ENCODE data around the gene TRPM3.

TRPM3 gene

DNA sequence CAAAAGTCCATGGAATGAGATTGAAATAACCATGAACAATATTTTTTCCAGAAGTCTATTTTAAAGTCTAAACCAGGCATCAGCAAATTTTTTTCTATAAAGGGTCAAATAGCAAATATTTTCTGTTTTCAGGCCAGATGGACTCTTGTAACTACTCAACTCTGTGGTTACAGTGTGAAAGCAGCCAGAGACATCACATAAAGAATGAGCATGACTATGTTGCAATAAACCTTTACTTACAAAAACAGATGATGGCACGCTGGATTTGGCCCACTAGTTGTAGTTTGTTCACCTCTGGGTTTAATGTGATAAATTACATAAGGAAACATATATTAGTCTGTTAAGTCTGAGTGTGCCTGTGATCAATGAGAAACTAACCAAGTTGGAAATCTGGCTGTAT, 319.2 kb downstream of the TRPM3 start:
- no peak overlapping the region for H3K27ac Mint-ChIP-seq
- H3K9me3 Mint-ChIP-seq (ENCODE audit: low read depth) = no peaks in the 10 kb centered on the region
- no peak overlapping the region for H3K4me3 Mint-ChIP-seq
- H3K27me3 Mint-ChIP-seq = peaks cover 2% of the 10 kb centered on the region
- H3K4me1 Mint-ChIP-seq (ENCODE audit: low read depth) = no peaks in the 10 kb centered on the region
- H3K36me3 Mint-ChIP-seq = no peaks in the 10 kb centered on the region

DNA sequence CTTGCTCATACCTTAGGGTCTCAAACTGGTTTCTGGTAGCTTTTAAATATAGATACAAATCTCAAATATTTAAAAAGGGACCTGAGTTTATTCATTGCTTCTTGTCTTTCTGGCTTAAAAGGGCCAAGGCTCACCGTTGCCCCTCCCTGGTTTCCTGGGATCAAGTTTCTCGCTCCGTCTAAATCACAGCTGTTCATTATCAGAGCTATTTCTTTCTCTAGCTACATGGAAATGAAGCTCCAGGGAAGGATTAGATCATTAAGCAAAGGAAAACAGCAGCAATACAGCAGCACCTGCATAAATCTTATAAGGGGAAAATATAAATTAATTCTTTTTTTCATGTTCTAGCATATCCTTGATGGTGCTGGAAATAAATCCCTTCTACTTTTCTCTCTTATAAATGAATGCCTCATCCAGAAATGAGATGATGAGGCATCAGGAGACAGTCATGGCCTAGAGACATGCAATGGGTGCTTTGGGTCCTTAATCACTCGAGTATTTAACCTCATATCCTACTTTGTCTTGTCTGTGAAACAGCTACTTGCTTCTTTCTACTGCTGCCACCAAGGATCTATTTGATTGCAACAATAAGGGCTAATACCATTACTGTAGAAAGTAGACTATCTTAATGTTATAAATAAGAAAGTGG, 320.1 kb downstream of the TRPM3 start:
- Mint-ChIP-seq H3K4me1 (ENCODE audit: low read depth) (no peaks in the 10 kb centered on the region), H3K4me3 (no peak overlapping the region), H3K27me3 (peaks cover 2% of the 10 kb centered on the region), H3K9me3 (ENCODE audit: low read depth) (no peaks in the 10 kb centered on the region), H3K36me3 (no peaks in the 10 kb centered on the region), H3K27ac (no peak overlapping the region)

DNA sequence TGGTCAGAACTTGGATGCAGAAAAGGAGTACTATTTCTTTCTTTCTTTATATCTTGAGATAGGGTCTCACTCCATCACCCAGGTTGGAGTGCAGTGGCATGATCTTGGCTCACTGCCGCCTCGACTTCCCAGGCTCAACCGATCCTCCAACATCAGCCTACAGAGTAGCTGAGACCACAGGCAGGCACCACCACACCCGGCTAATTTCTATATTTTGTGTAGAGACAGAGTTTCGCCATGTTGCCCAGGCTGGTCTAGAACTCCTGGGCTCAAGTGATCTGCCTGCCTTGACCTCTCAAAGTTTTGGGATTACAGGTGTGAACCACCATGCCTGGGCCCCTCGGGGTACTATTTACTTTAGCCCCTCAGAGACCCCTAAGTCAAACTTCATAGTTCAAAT, 323.4 kb downstream of the TRPM3 start:
- Mint-ChIP-seq H3K4me1 (ENCODE audit: low read depth) (no peaks in the 10 kb centered on the region), H3K36me3 (no peaks in the 10 kb centered on the region), H3K9me3 (ENCODE audit: low read depth) (no peaks in the 10 kb centered on the region), H3K27ac (no peak overlapping the region), H3K27me3 (peaks cover 2% of the 10 kb centered on the region), H3K4me3 (no peak overlapping the region)

DNA sequence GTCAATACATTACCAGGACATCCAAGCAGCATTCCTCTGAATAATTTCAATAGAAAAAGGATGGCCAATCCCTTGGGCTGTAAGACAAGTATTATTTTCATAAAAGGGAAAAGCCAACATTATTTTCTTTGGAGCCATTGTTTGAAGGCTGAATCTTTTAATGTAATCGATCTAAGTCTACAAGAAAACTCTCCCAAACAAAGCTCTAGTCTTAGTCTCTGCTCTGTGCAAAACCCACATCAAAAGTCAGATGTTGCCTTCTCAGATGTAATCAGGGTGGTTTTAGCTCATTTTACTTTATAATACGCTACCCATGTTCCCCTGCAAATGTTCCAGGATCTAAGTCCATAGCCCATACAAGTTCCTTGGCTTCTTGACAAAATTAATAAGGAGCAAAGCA, 325.6 kb downstream of the TRPM3 start:
- no peaks in the 10 kb centered on the region for H3K4me1 Mint-ChIP-seq (ENCODE audit: low read depth)
- peaks cover 2% of the 10 kb centered on the region for H3K27me3 Mint-ChIP-seq
- H3K36me3 Mint-ChIP-seq = no peaks in the 10 kb centered on the region
- no peaks in the 10 kb centered on the region for H3K9me3 Mint-ChIP-seq (ENCODE audit: low read depth)
- H3K4me3 Mint-ChIP-seq = no peak overlapping the region
- no peak overlapping the region for H3K27ac Mint-ChIP-seq

DNA sequence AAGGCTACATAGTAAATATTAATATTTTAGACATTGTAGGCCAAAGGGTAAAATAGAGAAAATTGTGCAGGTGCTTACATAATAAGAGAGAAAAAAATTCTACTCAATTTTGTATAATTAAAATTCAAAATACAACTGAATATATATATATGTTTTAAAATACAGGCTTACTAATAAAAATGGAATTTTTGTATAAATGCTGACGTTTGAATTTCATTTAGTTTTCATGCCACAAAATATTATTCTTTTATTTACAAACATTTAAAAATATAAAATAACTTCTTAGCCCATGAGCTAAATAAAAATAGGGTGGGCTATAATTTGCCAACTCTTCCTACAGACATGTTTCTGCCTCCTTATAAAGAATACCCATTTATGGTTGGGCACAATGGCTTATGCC, 328.6 kb downstream of the TRPM3 start:
- Mint-ChIP-seq H3K9me3 (ENCODE audit: low read depth) (no peaks in the 10 kb centered on the region), H3K27me3 (peaks cover 2% of the 10 kb centered on the region), H3K4me1 (ENCODE audit: low read depth) (no peaks in the 10 kb centered on the region), H3K27ac (no peak overlapping the region), H3K4me3 (no peak overlapping the region), H3K36me3 (no peaks in the 10 kb centered on the region)

DNA sequence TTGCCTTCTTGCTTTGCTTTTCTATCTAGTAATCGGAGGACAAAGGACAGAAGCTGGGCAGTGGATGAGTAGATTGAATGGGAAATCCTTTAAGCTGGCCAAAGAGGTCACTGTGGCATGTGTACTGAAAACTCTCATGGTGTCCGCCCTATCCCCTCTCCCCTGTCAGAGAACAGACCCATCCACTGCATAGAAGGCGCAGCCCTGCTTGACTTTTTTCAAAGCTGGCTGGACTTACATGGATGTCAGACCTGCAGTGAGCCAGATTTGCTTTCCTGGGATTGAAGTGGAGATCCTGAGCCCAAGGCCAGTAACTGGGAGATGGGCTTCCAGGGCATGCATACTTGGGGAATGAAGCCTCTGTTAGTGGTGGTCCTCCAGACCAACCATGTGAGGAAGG, 329.5 kb downstream of the TRPM3 start:
- Mint-ChIP-seq H3K4me3 (no peak overlapping the region), H3K36me3 (no peaks in the 10 kb centered on the region)

DNA sequence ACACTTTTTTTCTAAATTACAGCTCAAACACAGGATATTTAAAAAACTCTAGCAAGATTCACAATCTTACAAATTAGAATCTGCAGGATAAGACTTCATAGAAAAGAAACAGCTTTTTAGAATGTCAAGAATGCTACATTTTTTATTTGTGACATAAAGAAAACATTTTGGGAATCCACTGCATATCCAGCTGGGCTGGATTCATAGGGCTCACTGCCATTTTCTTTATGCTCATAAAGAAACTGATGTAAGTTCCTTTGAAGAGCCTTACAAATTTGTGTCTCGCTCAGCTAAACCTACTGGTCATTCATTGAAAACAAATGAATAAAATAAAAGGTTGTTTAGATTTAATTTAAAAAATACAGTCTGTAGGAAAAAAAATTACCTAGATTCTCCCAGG, 332.3 kb downstream of the TRPM3 start:
- Mint-ChIP-seq H3K9me3 (ENCODE audit: low read depth) (no peaks in the 10 kb centered on the region), H3K27ac (no peak overlapping the region), H3K4me1 (ENCODE audit: low read depth) (no peaks in the 10 kb centered on the region), H3K4me3 (no peak overlapping the region), H3K36me3 (no peaks in the 10 kb centered on the region), H3K27me3 (no peaks in the 10 kb centered on the region)

More for the DNA sequence above, 329.5 kb downstream of the TRPM3 start:
- no peaks in the 10 kb centered on the region for H3K9me3 Mint-ChIP-seq (ENCODE audit: low read depth)
- no peaks in the 10 kb centered on the region for H3K4me1 Mint-ChIP-seq (ENCODE audit: low read depth)
- H3K27ac Mint-ChIP-seq = no peak overlapping the region
- H3K27me3 Mint-ChIP-seq = no peaks in the 10 kb centered on the region

DNA sequence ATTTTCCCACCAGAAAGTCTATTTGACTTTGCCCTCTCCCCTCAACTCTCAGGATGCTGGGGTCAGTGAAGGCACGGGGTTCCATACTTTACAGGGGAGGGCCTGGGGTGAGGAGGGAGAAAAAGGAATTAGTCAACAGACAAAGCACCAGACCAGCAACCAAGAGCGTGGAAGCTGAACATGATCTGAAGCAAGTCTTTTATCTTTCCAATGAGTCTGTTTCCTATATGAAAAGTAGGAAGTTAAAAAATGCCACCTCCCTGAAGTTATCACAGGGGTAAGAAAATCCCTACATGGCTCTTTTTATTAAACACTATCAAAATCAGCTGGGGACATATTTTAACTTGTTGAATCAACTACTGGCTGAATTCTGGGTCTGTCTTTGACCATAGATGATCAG, 337.0 kb downstream of the TRPM3 start:
- Mint-ChIP-seq H3K27ac (no peak overlapping the region), H3K4me3 (no peak overlapping the region), H3K27me3 (no peaks in the 10 kb centered on the region), H3K9me3 (ENCODE audit: low read depth) (no peaks in the 10 kb centered on the region), H3K36me3 (no peaks in the 10 kb centered on the region), H3K4me1 (ENCODE audit: low read depth) (no peaks in the 10 kb centered on the region)

DNA sequence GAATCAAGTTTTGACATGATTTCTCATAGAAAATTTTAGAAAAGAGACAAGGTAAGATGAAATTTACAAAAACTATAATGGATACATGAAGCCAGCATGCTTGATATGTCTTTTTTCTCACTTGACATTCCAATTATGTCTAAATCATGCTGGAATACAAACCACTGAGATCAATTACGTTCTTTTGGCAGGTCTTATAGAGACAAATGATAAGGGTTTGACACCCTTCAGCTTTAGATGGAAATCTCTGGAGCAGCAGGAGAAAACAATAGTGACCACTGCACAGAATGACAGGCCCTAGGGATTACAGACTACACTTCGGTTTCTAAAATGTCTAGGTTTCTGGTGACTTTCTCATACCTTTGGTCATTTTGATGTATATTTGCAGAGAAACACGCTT, 342.9 kb downstream of the TRPM3 start:
- peaks cover 3% of the 10 kb centered on the region for H3K27me3 Mint-ChIP-seq
- H3K9me3 Mint-ChIP-seq (ENCODE audit: low read depth) = no peaks in the 10 kb centered on the region
- no peak overlapping the region for H3K27ac Mint-ChIP-seq
- H3K4me3 Mint-ChIP-seq = no peak overlapping the region
- H3K4me1 Mint-ChIP-seq (ENCODE audit: low read depth) = no peaks in the 10 kb centered on the region
- no peaks in the 10 kb centered on the region for H3K36me3 Mint-ChIP-seq

DNA sequence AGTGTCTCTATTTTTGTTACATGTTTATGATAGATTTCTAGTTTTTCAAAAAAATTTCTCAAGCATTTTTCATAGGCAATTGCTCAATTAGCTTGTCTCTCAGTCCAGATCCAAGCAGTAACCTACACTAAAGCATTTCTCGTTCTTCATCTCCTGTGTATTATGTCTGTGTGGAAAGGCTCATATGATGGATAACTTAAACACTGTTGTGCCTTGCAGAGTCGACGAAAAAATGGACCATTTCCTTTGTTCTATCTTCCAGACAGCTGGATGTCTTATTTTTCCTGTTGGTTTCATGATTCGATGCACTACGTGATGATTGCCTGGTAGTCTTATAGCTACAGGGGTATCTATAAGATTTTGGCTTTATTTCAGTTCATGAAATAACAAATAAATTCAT, 347.8 kb downstream of the TRPM3 start:
- no peak overlapping the region for H3K4me3 Mint-ChIP-seq
- no peaks in the 10 kb centered on the region for H3K36me3 Mint-ChIP-seq
- H3K27me3 Mint-ChIP-seq = peaks cover 3% of the 10 kb centered on the region
- no peak overlapping the region for H3K27ac Mint-ChIP-seq
- H3K4me1 Mint-ChIP-seq (ENCODE audit: low read depth) = no peaks in the 10 kb centered on the region
- no peaks in the 10 kb centered on the region for H3K9me3 Mint-ChIP-seq (ENCODE audit: low read depth)

DNA sequence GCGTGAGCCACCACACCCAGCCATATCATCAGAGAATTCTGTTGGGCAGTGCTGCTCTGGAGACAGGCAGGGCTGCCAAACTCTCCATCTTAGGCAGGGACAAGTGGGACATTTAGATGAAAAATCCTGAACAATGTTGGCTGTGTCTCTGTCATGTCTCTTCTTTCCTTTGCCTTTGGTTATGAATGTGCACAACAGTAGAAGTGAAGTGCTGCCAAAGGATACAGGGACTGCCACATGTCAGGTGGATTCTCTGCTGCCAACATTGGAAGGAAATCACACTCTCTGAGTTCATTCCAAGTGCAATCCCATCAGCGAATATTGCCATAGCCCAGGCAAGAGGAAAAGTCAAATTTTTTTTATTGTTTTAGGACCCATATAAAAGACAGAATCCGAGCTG, 348.8 kb downstream of the TRPM3 start:
- H3K27me3 Mint-ChIP-seq = peaks cover 3% of the 10 kb centered on the region

DNA sequence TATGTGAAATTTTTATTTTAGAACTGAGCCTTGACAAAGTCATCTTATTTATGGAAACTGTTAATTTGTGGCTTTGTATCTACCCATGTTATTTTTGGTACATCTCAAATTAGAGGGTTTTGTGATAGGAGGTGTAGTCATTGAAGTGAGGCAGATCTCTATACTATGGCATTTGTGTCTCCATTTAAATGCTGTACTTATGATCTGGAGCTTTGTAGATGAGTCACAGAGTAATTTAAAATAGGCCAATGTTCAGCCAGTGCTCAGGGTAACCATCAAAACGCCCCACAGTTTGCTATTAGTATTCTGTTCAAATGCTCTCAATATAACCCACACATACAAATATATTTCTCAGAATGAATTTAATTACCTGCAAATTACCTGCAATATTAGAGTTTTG, 355.5 kb downstream of the TRPM3 start:
- Mint-ChIP-seq H3K27me3 (no peaks in the 10 kb centered on the region), H3K4me1 (ENCODE audit: low read depth) (no peaks in the 10 kb centered on the region), H3K9me3 (ENCODE audit: low read depth) (no peaks in the 10 kb centered on the region), H3K4me3 (no peak overlapping the region), H3K36me3 (no peaks in the 10 kb centered on the region), H3K27ac (no peak overlapping the region)

More for the DNA sequence above, 348.8 kb downstream of the TRPM3 start:
- Mint-ChIP-seq H3K27ac (no peak overlapping the region), H3K36me3 (no peaks in the 10 kb centered on the region), H3K9me3 (ENCODE audit: low read depth) (no peaks in the 10 kb centered on the region), H3K4me1 (ENCODE audit: low read depth) (no peaks in the 10 kb centered on the region), H3K4me3 (no peak overlapping the region)

DNA sequence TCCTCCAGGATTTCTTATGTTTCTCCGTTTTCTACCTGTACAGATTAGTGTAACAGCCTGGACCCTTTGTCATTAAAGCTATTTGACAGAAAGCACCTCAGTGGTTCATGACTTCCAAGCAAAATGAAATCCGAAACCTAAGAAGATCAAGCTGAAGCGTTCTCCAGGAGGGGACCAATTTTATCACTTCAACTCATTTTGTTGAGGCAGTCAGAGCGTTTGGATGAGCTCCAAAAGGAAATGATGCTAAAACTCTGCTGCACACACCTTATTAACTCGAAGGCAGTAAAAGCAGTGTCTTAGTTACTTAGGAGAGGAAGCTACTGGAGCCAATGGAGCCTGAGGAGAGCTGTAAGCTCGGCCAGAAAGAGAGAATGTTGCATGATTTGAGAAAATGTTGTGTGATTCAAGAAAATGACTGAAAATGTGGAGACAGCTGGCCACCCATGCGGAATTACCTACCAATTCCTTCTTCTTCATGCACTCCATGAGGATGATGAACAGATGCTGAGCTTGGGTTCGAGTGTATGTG, 360.2 kb downstream of the TRPM3 start:
- H3K9me3 Mint-ChIP-seq (ENCODE audit: low read depth) = no peaks in the 10 kb centered on the region
- H3K27me3 Mint-ChIP-seq = peaks cover 3% of the 10 kb centered on the region
- peaks cover 2% of the 10 kb centered on the region for H3K36me3 Mint-ChIP-seq
- H3K27ac Mint-ChIP-seq = no peak overlapping the region
- H3K4me3 Mint-ChIP-seq = no peak overlapping the region
- no peaks in the 10 kb centered on the region for H3K4me1 Mint-ChIP-seq (ENCODE audit: low read depth)

DNA sequence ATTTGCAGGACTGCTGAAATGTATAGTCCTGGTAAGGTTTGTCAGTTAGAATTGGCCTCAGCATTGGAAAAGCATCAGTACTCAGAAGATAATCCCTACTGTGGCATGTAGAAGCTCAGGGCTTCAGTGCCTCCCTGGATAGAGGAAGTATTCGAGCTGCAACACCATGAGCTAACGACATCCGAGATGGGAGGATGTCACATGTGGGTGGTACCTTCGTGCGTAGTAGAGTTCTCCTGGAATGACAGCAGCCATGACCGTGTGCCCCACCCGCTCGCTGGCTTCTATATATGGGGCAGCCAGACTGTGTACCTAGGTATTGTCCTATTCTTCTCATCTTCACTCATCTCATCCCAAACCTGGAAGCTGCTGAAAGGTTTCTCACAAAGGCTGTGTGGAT, 361.2 kb downstream of the TRPM3 start:
- peaks cover 2% of the 10 kb centered on the region for H3K36me3 Mint-ChIP-seq
- H3K27me3 Mint-ChIP-seq = peaks cover 6% of the 10 kb centered on the region
- H3K9me3 Mint-ChIP-seq (ENCODE audit: low read depth) = no peaks in the 10 kb centered on the region
- H3K27ac Mint-ChIP-seq = no peak overlapping the region
- H3K4me3 Mint-ChIP-seq = no peak overlapping the region
- H3K4me1 Mint-ChIP-seq (ENCODE audit: low read depth) = no peaks in the 10 kb centered on the region

DNA sequence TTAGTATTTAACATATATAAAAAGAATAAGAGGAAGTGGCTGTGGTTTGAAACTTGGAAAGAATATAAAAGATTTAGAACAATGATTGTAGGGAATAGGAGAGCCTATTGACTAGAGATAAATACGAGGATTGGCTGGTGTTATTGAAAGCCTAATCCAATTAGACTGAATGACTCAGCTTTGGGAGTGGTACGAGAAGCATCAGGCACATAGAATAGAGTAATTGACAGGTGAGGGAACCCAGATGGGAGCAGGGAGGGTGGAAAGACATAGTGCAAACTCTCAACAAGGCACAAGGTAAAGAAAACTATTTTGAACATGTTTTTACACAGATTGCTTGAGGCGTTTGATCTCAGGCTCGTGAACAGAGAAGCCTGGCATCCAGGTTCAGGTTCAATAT, 368.1 kb downstream of the TRPM3 start:
- Mint-ChIP-seq H3K9me3 (ENCODE audit: low read depth) (no peaks in the 10 kb centered on the region), H3K36me3 (peaks cover 2% of the 10 kb centered on the region), H3K4me1 (ENCODE audit: low read depth) (no peaks in the 10 kb centered on the region), H3K27ac (no peak overlapping the region), H3K4me3 (no peak overlapping the region), H3K27me3 (peaks cover 8% of the 10 kb centered on the region)

DNA sequence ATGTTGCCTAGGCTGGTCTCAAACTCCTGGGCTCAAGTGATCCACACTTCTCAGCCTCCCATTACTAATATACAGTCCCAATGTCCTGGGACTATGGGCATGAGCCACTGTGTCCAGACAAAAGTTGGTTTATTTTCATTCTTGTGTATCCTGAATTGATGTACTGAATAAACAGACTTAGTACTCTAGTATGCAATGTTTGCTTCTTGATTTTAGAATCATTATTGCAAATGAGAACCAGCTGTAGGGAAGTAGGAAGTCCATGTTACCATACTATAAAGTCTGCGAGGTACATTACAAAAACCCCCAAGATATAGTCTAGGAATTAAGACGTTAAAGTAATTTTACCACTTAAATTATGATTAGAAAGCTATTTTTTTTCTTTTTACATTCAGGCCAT, 372.4 kb downstream of the TRPM3 start:
- H3K27ac Mint-ChIP-seq = no peak overlapping the region
- no peaks in the 10 kb centered on the region for H3K9me3 Mint-ChIP-seq (ENCODE audit: low read depth)
- H3K36me3 Mint-ChIP-seq = no peaks in the 10 kb centered on the region
- no peak overlapping the region for H3K4me3 Mint-ChIP-seq
- H3K4me1 Mint-ChIP-seq (ENCODE audit: low read depth) = no peaks in the 10 kb centered on the region
- H3K27me3 Mint-ChIP-seq = peaks cover 2% of the 10 kb centered on the region
